Activated B cell treated with CpG ODN at 0.5 μM for 24 hours (primary cell): ENCODE results near the gene LST1. TPM values are rescaled to one million over a fixed set of nuclear protein-coding genes. Genes with fewer than 3 reads are reported as not detected.
A peak's percentile ranks its signal among the peaks of the same experiment; 100 is the strongest.

Experiments
- ATAC-seq: fragments of 200-7000 bp; cut with Tn5 transposase; one replicate; pipeline ENCODE4 v1.10.0; 2021; ENCODE audit warnings: low read depth, mild to moderate bottlenecking, moderate library complexity
- CTCF ChIA-PET: fragments of 350-600 bp; sonication (Branson Sonifier 250); formaldehyde crosslinking; loops from one replicate; lab custom pipeline; 2021; ENCODE audit warnings: antibody characterized with exemption; lab: Charles Lee
- POLR2A ChIA-PET: fragments of 350-600 bp; sonication (Branson Sonifier 250); formaldehyde crosslinking; loops from one replicate; lab custom pipeline; 2021; ENCODE audit warnings: antibody characterized with exemption; lab: Charles Lee
- DNase-seq: peaks from one replicate; pipeline ENCODE4 v3.0.0; 2022
- H3K27ac Mint-ChIP-seq: one replicate; pipeline ENCODE4 v1.8.0; 2020; ENCODE audit warnings: mixed read lengths
- H3K27me3 Mint-ChIP-seq: one replicate; pipeline ENCODE4 v1.8.0; 2021; ENCODE audit warnings: mixed read lengths
- H3K36me3 Mint-ChIP-seq: one replicate; pipeline ENCODE4 v1.8.0; 2021; ENCODE audit warnings: low read depth, mixed read lengths
- H3K4me1 Mint-ChIP-seq: one replicate; pipeline ENCODE4 v1.8.0; 2021; ENCODE audit warnings: mixed read lengths
- H3K4me3 Mint-ChIP-seq: one replicate; pipeline ENCODE4 v1.8.0; 2020; ENCODE audit warnings: mild to moderate bottlenecking, mixed read lengths
- H3K9me3 Mint-ChIP-seq: one replicate; pipeline ENCODE4 v1.8.0; 2020; ENCODE audit warnings: mixed read lengths
- CTCF ChIP-seq: fragments of 200-600 bp; IDR thresholded peaks from one replicate; pipeline ENCODE4 v1.8.0; 2022; ENCODE audit warnings: antibody characterized with exemption, mild to moderate bottlenecking
- intact Hi-C: fragments of 100-400 bp; cut with micrococcal nuclease; formaldehyde crosslinking; loops from one replicate; pipeline ENCODE4 v1.15.1; 2024
- total RNA-seq: library from RNA; stranded (reverse); gene quantifications from 2 replicates; pipeline ENCODE4 v1.2.3, GENCODE V29; 2022

Gene LST1
- total RNA-seq, 1 donor from 2014 or later: 8.4 TPM

GRCh38 chr6:31610968-31611367, 24.9 kb downstream of the LST1 start:
- ATAC-seq: no peak
- intact Hi-C loops: no loop called here
- Mint-ChIP-seq H3K36me3 (no peaks in the 10 kb centered on the region), H3K4me3 (no peak overlapping the region), H3K27me3 (no peaks in the 10 kb centered on the region), H3K27ac (no peak overlapping the region), H3K9me3 (no peaks in the 10 kb centered on the region), H3K4me1 (peaks cover 25% of the 10 kb centered on the region)
- POLR2A ChIA-PET: interaction anchor here (0.9 to 1.3 kb wide), 3 partner anchors 12 to 70 kb away, joined by 3 to 4 read pairs (median 3); partner anchors contain the start of gene DDX39B
- TF ChIP-seq CTCF: no peak
- DNase-seq: no peak
- CTCF ChIA-PET: interaction anchor here (0.7 to 2.4 kb wide), 3 partner anchors 13 to 219 kb away, joined by 3 to 16 read pairs (median 4); partner anchors contain the start of genes HSPA1A and HSPA1L

GRCh38 chr6:31614075-31614619, 28.1 kb downstream of the LST1 start:
- no peaks in the 10 kb centered on the region for H3K36me3 Mint-ChIP-seq
- no peak for DNase-seq
- peak overlapping the region; percentile 80 for H3K27ac Mint-ChIP-seq
- POLR2A ChIA-PET: interaction anchor here (0.7 to 1.5 kb wide), 9 partner anchors 11 to 145 kb away, joined by 3 to 12 read pairs (median 5); partner anchors contain the start of genes BAG6, DDX39B and NCR3
- intact Hi-C loops: no loop called here
- TF ChIP-seq CTCF: no peak
- peak; percentile 61 for ATAC-seq
- no peaks in the 10 kb centered on the region for H3K27me3 Mint-ChIP-seq
- H3K4me3 Mint-ChIP-seq: no peak overlapping the region
- H3K4me1 Mint-ChIP-seq: peaks cover 34% of the 10 kb centered on the region
- CTCF ChIA-PET: interaction anchor here (3.2 kb wide), 1 partner anchor 16 kb away, joined by 17 read pairs; no protein-coding TSS in a partner anchor
- H3K9me3 Mint-ChIP-seq: no peaks in the 10 kb centered on the region

GRCh38 chr6:31614684-31615578, 28.9 kb downstream of the LST1 start, which contains the start of gene AIF1:
Gene AIF1, plus strand, starts transcription at chr6:31615234. Its CDS starts 96 bp downstream, at chr6:31615330.
- ChIA-PET CTCF (interaction anchor here (1.8 to 3.2 kb wide), 2 partner anchors 17 to 64 kb away, joined by 6 to 17 read pairs; no protein-coding TSS in a partner anchor), POLR2A (interaction anchor here (0.6 to 1.5 kb wide), 9 partner anchors 16 to 218 kb away, joined by 3 to 10 read pairs (median 4); partner anchors contain the start of genes BAG6, DDX39B and NCR3)
- Mint-ChIP-seq H3K27me3 (no peaks in the 10 kb centered on the region), H3K4me3 (peak within 1 kb of the TSS; percentile 44), H3K36me3 (peaks cover under 1% of the 10 kb centered on the region), H3K4me1 (peaks cover 40% of the 10 kb centered on the region), H3K9me3 (peaks cover 1% of the 10 kb centered on the region), H3K27ac (peak within 1 kb of the TSS; percentile 80)
- intact Hi-C loops: no loop called here
- peak; percentile 38 for ATAC-seq
- no peak for TF ChIP-seq CTCF
- DNase-seq: no peak

GRCh38 chr6:31615748-31616147, 29.7 kb downstream of the LST1 start:
- ChIA-PET CTCF (interaction anchor here (1.7 to 3.2 kb wide), 3 partner anchors 17 to 64 kb away, joined by 3 to 17 read pairs (median 6); no protein-coding TSS in a partner anchor), POLR2A (interaction anchor here (0.6 to 1.6 kb wide), 5 partner anchors 17 to 217 kb away, joined by 3 to 8 read pairs (median 5); partner anchors contain the start of gene NCR3)
- TF ChIP-seq CTCF: no peak
- Mint-ChIP-seq H3K36me3 (peaks cover 4% of the 10 kb centered on the region), H3K4me3 (no peak overlapping the region), H3K27ac (peak overlapping the region; percentile 80), H3K27me3 (no peaks in the 10 kb centered on the region), H3K9me3 (peaks cover 1% of the 10 kb centered on the region), H3K4me1 (peaks cover 43% of the 10 kb centered on the region)
- intact Hi-C loops: no loop called here
- ATAC-seq (no peak), DNase-seq (no peak)
